Measurements from ENCODE around the gene SLC49A3. TPM values are rescaled to one million over a fixed set of nuclear protein-coding genes. Genes with fewer than 3 reads are reported as not detected.

Gene SLC49A3
- total RNA-seq, 1 experiment from 2014 or later, result not detected

- DNase-seq, result no peak
- H3F3A ChIP-seq (ENCODE audit: low read length, unreplicated experiment), result no peaks in the 10 kb centered on the region
- H3K36me3 ChIP-seq (ENCODE audit: low read depth, low read length), result no peaks in the 10 kb centered on the region
- H3K79me2 ChIP-seq (ENCODE audit: low read length), result peaks cover 18% of the 10 kb centered on the region
- H4K20me1 ChIP-seq (ENCODE audit: low read length), result no peaks in the 10 kb centered on the region
- no peak overlapping the region for H3K4me2 ChIP-seq (ENCODE audit: low read length)
- no peaks in the 10 kb centered on the region for H3K9me2 ChIP-seq (replicated peaks; ENCODE audit: low read length)
- 0 out of 2 replicates have a peak, but pooled peaks cover 4% of the 10 kb centered on the region for H3K4me1 ChIP-seq (ENCODE audit: insufficient read depth, low read length)
- H2AFZ ChIP-seq (ENCODE audit: low read length), result no peak overlapping the region
- no peak overlapping the region for H3K9ac ChIP-seq (ENCODE audit: low read length)
- no peak for ATAC-seq
- BruUV-seq (replicated peaks), result no TSS peak
- TF ChIP-seq CTCF (conservative IDR thresholded peaks at IDR 0.05; ENCODE audit: low read depth, low read length) (no peak), EZH2 (IDR thresholded peaks at IDR 0.05; ENCODE audit: low read length, unreplicated experiment) (no peak), EZH2phosphoT487 (IDR thresholded peaks at IDR 0.05; ENCODE audit: borderline replicate concordance, low read length) (no peak)
- intact Hi-C loops (cut with micrococcal nuclease), result no loop called here
- H3K9me3 ChIP-seq (ENCODE audit: low read length), result no peaks in the 10 kb centered on the region
- CTCF ChIA-PET, result no interaction called here
- H3K27ac ChIP-seq (ENCODE audit: low read length), result no peak overlapping the region
- no peak overlapping the region for H3K4me3 ChIP-seq (ENCODE audit: low read length)
- H3K27me3 ChIP-seq (ENCODE audit: low read length), result no peaks in the 10 kb centered on the region
- POLR2A ChIA-PET (ENCODE audit: unreplicated experiment), result no interaction called here
Measured at GRCh38 chr4:702618-703048, 13.7 kb upstream of the SLC49A3 start.

GRCh38 chr4:700587-701264, 11.8 kb upstream of the SLC49A3 start:
- POLR2A ChIA-PET (ENCODE audit: unreplicated experiment), result no interaction called here
- intact Hi-C loops (cut with micrococcal nuclease), result no loop called here

More at GRCh38 chr4:700587-701264, 11.8 kb upstream of the SLC49A3 start:
- no peak for DNase-seq
- H4K20me1 ChIP-seq (ENCODE audit: low read length), result no peaks in the 10 kb centered on the region
- no peak overlapping the region for H3K9ac ChIP-seq (ENCODE audit: low read length)
- H2AFZ ChIP-seq (ENCODE audit: low read length), result no peak overlapping the region
- no peaks in the 10 kb centered on the region for H3F3A ChIP-seq (ENCODE audit: low read length, unreplicated experiment)
- no peak overlapping the region for H3K4me3 ChIP-seq (ENCODE audit: low read length)
- ATAC-seq, result no peak
- H3K36me3 ChIP-seq (ENCODE audit: low read depth, low read length), result no peaks in the 10 kb centered on the region
- H3K27me3 ChIP-seq (ENCODE audit: low read length), result no peaks in the 10 kb centered on the region
- CTCF ChIA-PET, result no interaction called here
- no peak overlapping the region for H3K4me2 ChIP-seq (ENCODE audit: low read length)
- no peaks in the 10 kb centered on the region for H3K9me2 ChIP-seq (replicated peaks; ENCODE audit: low read length)
- TF ChIP-seq EZH2phosphoT487 (IDR thresholded peaks at IDR 0.05; ENCODE audit: borderline replicate concordance, low read length) (no peak), CTCF (conservative IDR thresholded peaks at IDR 0.05; ENCODE audit: low read depth, low read length) (no peak), EZH2 (IDR thresholded peaks at IDR 0.05; ENCODE audit: low read length, unreplicated experiment) (no peak)
- peaks cover under 1% of the 10 kb centered on the region; the same call in 1 of the 2 replicates for H3K79me2 ChIP-seq (ENCODE audit: low read length)
- no TSS peak for BruUV-seq (replicated peaks)
- H3K9me3 ChIP-seq (ENCODE audit: low read length), result no peaks in the 10 kb centered on the region
- H3K4me1 ChIP-seq (ENCODE audit: insufficient read depth, low read length), result 0 out of 2 replicates have a peak, but pooled peaks cover 4% of the 10 kb centered on the region
- H3K27ac ChIP-seq (ENCODE audit: low read length), result no peak overlapping the region
